Smooth muscle cell (in vitro differentiated cells): ENCODE measurements around the gene HOXB4. TPM values are rescaled to one million over a fixed set of nuclear protein-coding genes. Genes with fewer than 3 reads are reported as not detected.

Experiments used
- DNase-seq: peaks from one replicate; lab custom pipeline; 2025; ENCODE audit not compliant: unreplicated experiment; lab: John Stamatoyannopoulos, UW
- H2AFZ ChIP-seq: fragments of 200-600 bp; sonication (generic); 2 replicates; pipeline ENCODE4 v1.6.0; 2016; ENCODE audit warnings: antibody characterized with exemption, low read depth, mild to moderate bottlenecking
- H3F3A ChIP-seq: fragments of 200-600 bp; sonication (generic); 2 replicates; pipeline ENCODE4 v1.6.0; 2017; ENCODE audit warnings: antibody characterized with exemption, low read depth
- H3K27ac ChIP-seq: fragments of 200-600 bp; sonication (generic); 2 replicates; pipeline ENCODE4 v1.5.1; 2016; ENCODE audit warnings: low read depth, mild to moderate bottlenecking
- H3K27me3 ChIP-seq: fragments of 200-600 bp; sonication (generic); 2 replicates; pipeline ENCODE4 v1.6.1; 2016; ENCODE audit warnings: low read depth, mild to moderate bottlenecking
- H3K36me3 ChIP-seq: fragments of 200-600 bp; sonication (generic); 2 replicates; pipeline ENCODE4 v1.5.1; 2016; ENCODE audit warnings: low read depth
- H3K4me1 ChIP-seq: fragments of 200-600 bp; sonication (generic); 2 replicates; pipeline ENCODE4 v1.5.1; 2016; ENCODE audit warnings: low read depth
- H3K4me2 ChIP-seq: fragments of 200-600 bp; sonication (generic); 2 replicates; pipeline ENCODE4 v1.6.0; 2016; ENCODE audit warnings: mild to moderate bottlenecking
- H3K4me3 ChIP-seq: fragments of 200-600 bp; sonication (generic); 2 replicates; pipeline ENCODE4 v1.5.1; 2016; ENCODE audit warnings: mild to moderate bottlenecking
- H3K79me2 ChIP-seq: fragments of 200-600 bp; sonication (generic); 2 replicates; pipeline ENCODE4 v1.6.0; 2016; ENCODE audit warnings: low read depth, mild to moderate bottlenecking
- H3K9ac ChIP-seq: fragments of 200-600 bp; sonication (generic); 2 replicates; pipeline ENCODE4 v1.6.0; 2016; ENCODE audit warnings: low read depth
- H3K9me3 ChIP-seq: fragments of 200-600 bp; sonication (generic); replicated peaks from 2 replicates; pipeline ENCODE4 v1.5.1; 2016; ENCODE audit warnings: low read depth
- H4K20me1 ChIP-seq: fragments of 200-600 bp; sonication (generic); 2 replicates; pipeline ENCODE4 v1.6.0; 2016; ENCODE audit warnings: low read depth
- CTCF ChIP-seq: fragments of 200-600 bp; sonication (generic); IDR thresholded peaks from 2 replicates; pipeline ENCODE4 v1.5.1; 2017; ENCODE audit warnings: borderline replicate concordance, mild to moderate bottlenecking, antibody characterized with exemption; ENCODE audit not compliant: insufficient read depth, poor library complexity, severe bottlenecking
- WGBS: methylation state at CpG from one replicate; pipeline ENCODE4 v1.1.7; 2016; ENCODE audit warnings: low lambda C conversion rate; 5-methylcytosine and 5-hydroxymethylcytosine counted together
- polyA plus RNA-seq: library from polyadenylated mRNA; unstranded; fragments of >200 nt; fragmentation: Nextera tagmentation; extraction: Ambion mirVana; gene quantifications from 2 replicates; pipeline ENCODE4 v1.2.1, GENCODE V29; 2016
- total RNA-seq: library from RNA; depleted of rRNA; stranded (reverse); fragments of >200 nt; gene quantifications from 2 replicates; pipeline ENCODE4 v1.2.3, GENCODE V29; 2014

HOXB4 gene
- total and polyA plus RNA-seq, 2 experiments from 2014 or later = 0.96 to 2.6 TPM

DNA sequence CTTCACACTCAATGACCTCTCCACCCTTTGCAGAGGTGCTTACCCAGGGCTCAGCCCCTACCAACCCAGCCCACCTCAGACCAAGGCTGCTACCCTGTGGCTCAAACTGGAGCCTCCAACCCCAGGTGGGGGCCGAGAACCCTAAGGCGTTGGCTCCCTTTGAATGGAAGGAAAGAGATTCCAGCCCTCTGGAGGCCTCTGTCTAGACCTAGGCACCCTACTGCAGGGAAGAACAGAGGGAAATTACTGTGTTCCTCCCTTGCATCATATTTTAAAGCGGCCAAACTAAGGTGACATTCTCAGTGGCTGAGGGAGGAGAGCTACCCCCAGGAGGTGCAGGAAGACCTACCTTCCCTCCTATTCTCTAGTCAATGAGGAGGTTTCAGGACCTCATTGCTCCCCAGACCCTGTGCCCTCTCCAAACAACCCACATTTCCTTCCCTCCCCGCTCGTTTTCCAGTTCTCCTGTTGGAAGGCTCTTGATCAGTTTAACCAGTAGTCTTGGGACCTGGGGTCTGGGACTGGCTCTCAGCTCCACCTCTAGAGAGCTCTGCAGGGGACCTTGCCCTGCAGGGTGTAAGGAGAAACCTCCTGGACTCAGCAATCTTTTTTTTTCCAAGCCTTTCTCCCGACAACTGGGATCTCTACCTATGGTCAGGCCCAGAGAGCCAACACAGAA is 42.5 kb upstream of the HOXB4 start:
- no peak overlapping the region for H2AFZ ChIP-seq
- H4K20me1 ChIP-seq = peaks cover 82% of the 10 kb centered on the region
- peaks cover 46% of the 10 kb centered on the region for H3K79me2 ChIP-seq
- 59% methylated on average over 6 of the region's 6 CpGs for WGBS
- no peak overlapping the region for H3K9ac ChIP-seq
- H3K9me3 ChIP-seq = no peaks in the 10 kb centered on the region
- H3K36me3 ChIP-seq = no peaks in the 10 kb centered on the region
- no peak overlapping the region for H3K4me3 ChIP-seq
- H3K4me2 ChIP-seq = peak overlapping the region; percentile 91
- peaks cover 15% of the 10 kb centered on the region for H3K4me1 ChIP-seq
- TF ChIP-seq CTCF = no peak
- H3F3A ChIP-seq = peaks cover 5% of the 10 kb centered on the region
- peaks cover 97% of the 10 kb centered on the region for H3K27me3 ChIP-seq
- no peak for DNase-seq
- peak overlapping the region; percentile 66 for H3K27ac ChIP-seq

- Histone ChIP-seq H2AFZ (no peak overlapping the region), H3K4me2 (peak overlapping the region; percentile 91), H3K27ac (peak overlapping the region; percentile 66), H3K4me3 (peak overlapping the region; percentile 52), H3K9ac (no peak overlapping the region), H3K9me3 (no peaks in the 10 kb centered on the region), H3K27me3 (peaks cover 97% of the 10 kb centered on the region), H3K36me3 (no peaks in the 10 kb centered on the region), H3K4me1 (peaks cover 9% of the 10 kb centered on the region), H4K20me1 (peaks cover 79% of the 10 kb centered on the region), H3F3A (peaks cover 8% of the 10 kb centered on the region), H3K79me2 (peaks cover 43% of the 10 kb centered on the region)
- TF ChIP-seq CTCF = no peak
- DNase-seq = no peak
- WGBS = 14% methylated on average over 32 of the region's 32 CpGs
These were observed 41.8 kb upstream of the HOXB4 start for GRCh38 chr17:48619826-48620449.

DNA sequence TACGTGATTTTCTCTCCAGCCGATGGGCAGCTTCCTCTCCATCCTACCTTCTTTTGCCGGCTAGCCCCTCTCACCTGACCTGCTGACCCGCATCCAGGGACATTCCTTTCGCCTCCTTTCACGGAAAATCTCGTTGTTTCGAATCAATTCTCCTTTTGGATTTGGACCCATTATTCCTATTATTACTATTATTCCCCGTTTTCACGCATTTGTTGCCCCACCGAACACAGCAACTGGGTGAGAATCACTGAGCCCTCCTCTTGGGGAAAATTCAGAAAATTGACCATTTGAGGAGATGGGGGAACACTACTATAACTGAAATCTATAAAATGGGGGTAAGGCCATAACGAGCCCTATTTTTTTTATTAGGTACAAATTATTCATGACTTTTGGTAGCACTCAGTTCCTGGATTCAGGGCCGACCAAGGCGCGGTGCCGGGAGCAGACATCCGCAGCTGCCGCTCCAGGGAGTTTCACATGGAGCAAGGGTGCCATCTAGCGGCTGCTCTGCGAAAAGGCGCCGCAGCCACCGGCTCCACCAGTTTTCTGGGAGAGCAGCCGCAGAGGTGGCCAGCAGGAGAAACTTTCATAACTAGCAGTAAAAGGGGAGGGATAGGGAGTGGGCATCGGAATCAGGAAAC is 40.2 kb upstream of the HOXB4 start:
- no peaks in the 10 kb centered on the region for H3K9me3 ChIP-seq
- H3K36me3 ChIP-seq = no peaks in the 10 kb centered on the region
- H3K27ac ChIP-seq = peak overlapping the region; percentile 66
- peaks cover 9% of the 10 kb centered on the region for H3K4me1 ChIP-seq
- peaks cover 63% of the 10 kb centered on the region for H4K20me1 ChIP-seq
- TF ChIP-seq CTCF = peak; percentile 99
- peak overlapping the region; percentile 1 for H3K9ac ChIP-seq
- peak overlapping the region; percentile 52 for H3K4me3 ChIP-seq
- peaks cover 8% of the 10 kb centered on the region for H3F3A ChIP-seq
- DNase-seq = peak; percentile 76
- H3K79me2 ChIP-seq = peaks cover 41% of the 10 kb centered on the region
- peak overlapping the region; percentile 98 for H3K4me2 ChIP-seq
- no peak overlapping the region for H2AFZ ChIP-seq
- 7% methylated on average over 25 of the region's 25 CpGs for WGBS
- peaks cover 93% of the 10 kb centered on the region for H3K27me3 ChIP-seq
